HCT116 (cell line): ENCODE measurements around the gene MACROD1. TPM values are rescaled to one million over a fixed set of nuclear protein-coding genes. Genes with fewer than 3 reads are reported as not detected.

Experiments used
- ATAC-seq: fragments of 200-7000 bp; cut with Tn5 transposase; 2 replicates; pipeline ENCODE4 v1.9.1; 2020; ENCODE audit warnings: mild to moderate bottlenecking, moderate library complexity
- BruUV-seq: library from RNA; stranded (reverse); fragments of 400-500 nt; replicated peaks from 2 replicates; lab custom pipeline; 2021; lab: Mats Ljungman, UMichigan
- CTCF ChIA-PET: fragments of 300-600 bp; sonication (Branson Sonifier 250); formaldehyde crosslinking; loops from one replicate; lab custom pipeline; 2021; ENCODE audit warnings: antibody characterized with exemption; lab: Charles Lee
- POLR2A ChIA-PET: fragments of 300-600, 350-600 bp; sonication (Branson Sonifier 250); formaldehyde crosslinking; loops from one replicate; lab custom pipeline; 2021; ENCODE audit warnings: antibody characterized with exemption; lab: Charles Lee
- RAD21 ChIA-PET, 2 experiments: fragments of 300-600 bp; sonication (Branson Sonifier 250); formaldehyde crosslinking; loops; one replicate each; lab custom pipeline; 2023; ENCODE audit warnings: low total read pairs in 2 of 2; ENCODE audit not compliant: uncharacterized antibody in 2 of 2, unreplicated experiment in 2 of 2, low non-redundant PET in 1 of 2; lab: Charles Lee
- DNase-seq: peaks from one replicate; pipeline ENCODE4 v3.0.0-alpha.2; 2010; ENCODE audit warnings: low read depth, low spot score
- H2AFZ ChIP-seq: fragments of 200-600 bp; shearing (Covaris generic), sonication (generic); 2 replicates; pipeline ENCODE4 v1.6.1; 2017; ENCODE audit warnings: low read depth, mixed run types, mixed read lengths, antibody characterized with exemption, low read length; ENCODE audit not compliant: poor library complexity, severe bottlenecking
- H3K27ac ChIP-seq: 2 replicates; pipeline ENCODE4 v1.5.1; 2012; ENCODE audit warnings: low read depth, low read length
- H3K27me3 ChIP-seq: fragments of 200-600 bp; sonication (generic); 2 replicates; pipeline ENCODE4 v1.6.1; 2016; ENCODE audit warnings: mixed run types, low read length, mixed read lengths; ENCODE audit not compliant: insufficient read depth
- H3K36me3 ChIP-seq, 2 experiments: fragments of 200-500 bp in 1 of 2; fragments of 200-600 bp in 1 of 2; sonication (Bioruptor generic) in 1 of 2; sonication (generic) in 1 of 2; 2 replicates each; pipeline versions ENCODE4 v1.5.1 to v1.6.1; 2014 to 2016; ENCODE audit warnings: low read length in 2 of 2, inconsistent platforms in 1 of 2, mixed read lengths in 1 of 2, mixed run types in 1 of 2; ENCODE audit not compliant: insufficient read depth in 2 of 2, control insufficient read depth in 1 of 2
- H3K4me1 ChIP-seq, 2 experiments: fragments of 200-600 bp in 1 of 2; sonication (generic) in 1 of 2; 2 replicates each; pipeline versions ENCODE4 v1.5.1 to v1.6.1; 2012 to 2017; ENCODE audit warnings: low read length in 2 of 2, inconsistent platforms in 1 of 2, mild to moderate bottlenecking in 1 of 2, mixed read lengths in 1 of 2, mixed run types in 1 of 2, moderate library complexity in 1 of 2; ENCODE audit not compliant: insufficient read depth in 2 of 2, control insufficient read depth in 1 of 2
- H3K4me2 ChIP-seq: fragments of 200-600 bp; sonication (generic); 2 replicates; pipeline ENCODE4 v1.6.1; 2017; ENCODE audit warnings: mixed run types, low read length, mixed read lengths
- H3K4me3 ChIP-seq, 2 experiments: fragments of 200-600 bp in 1 of 2; sonication (generic) in 1 of 2; replicated peaks in 1 of 2; 2 replicates each; pipeline ENCODE4 v1.5.1; 2011 to 2016; ENCODE audit warnings: low read length in 2 of 2, control low read depth in 1 of 2, low read depth in 1 of 2, mild to moderate bottlenecking in 1 of 2, mixed read lengths in 1 of 2, mixed run types in 1 of 2
- H3K79me2 ChIP-seq: fragments of 200-600 bp; sonication (generic); 2 replicates; pipeline ENCODE4 v1.6.1; 2017; ENCODE audit warnings: mild to moderate bottlenecking, mixed run types, low read length, moderate library complexity, mixed read lengths; ENCODE audit not compliant: insufficient read depth
- H3K9ac ChIP-seq: fragments of 200-600 bp; sonication (generic); 2 replicates; pipeline ENCODE4 v1.6.1; 2016; ENCODE audit warnings: low read length, mixed read lengths
- H3K9me2 ChIP-seq: fragments of 200-600 bp; sonication (generic), shearing (Covaris generic); 2 replicates; pipeline ENCODE4 v1.6.1; 2017; ENCODE audit warnings: mixed run types, mild to moderate bottlenecking, moderate library complexity; ENCODE audit not compliant: insufficient read depth
- H3K9me3 ChIP-seq, 2 experiments: fragments of 200-500 bp in 1 of 2; fragments of 200-600 bp in 1 of 2; sonication (Bioruptor generic) in 1 of 2; sonication (generic) in 1 of 2; 2 replicates each; pipeline ENCODE4 v1.6.1; 2014 to 2017; ENCODE audit warnings: low read length in 2 of 2, mixed read lengths in 2 of 2, inconsistent platforms in 1 of 2, low read depth in 1 of 2, mild to moderate bottlenecking in 1 of 2, mixed run types in 1 of 2, moderate library complexity in 1 of 2; ENCODE audit not compliant: control insufficient read depth in 1 of 2, insufficient read depth in 1 of 2
- H4K20me1 ChIP-seq: fragments of 200-600 bp; sonication (generic), shearing (Covaris generic); 2 replicates; pipeline ENCODE4 v1.6.1; 2017; ENCODE audit warnings: mixed run types, mild to moderate bottlenecking, moderate library complexity; ENCODE audit not compliant: insufficient read depth
- CTCF ChIP-seq, 3 experiments: fragments of 200-600 bp in 1 of 3; sonication (generic) in 1 of 3; IDR thresholded peaks in 2 of 3; conservative IDR thresholded peaks in 1 of 3; 2 replicates each; pipeline ENCODE4 v1.5.1; 2012 to 2017; ENCODE audit warnings: low read depth in 2 of 3, low read length in 2 of 3, antibody characterized with exemption in 1 of 3, borderline replicate concordance in 1 of 3, control low read depth in 1 of 3, mild to moderate bottlenecking in 1 of 3, mixed read lengths in 1 of 3, mixed run types in 1 of 3, moderate library complexity in 1 of 3; ENCODE audit not compliant: insufficient read depth in 1 of 3
- EGR1 ChIP-seq: IDR thresholded peaks from 2 replicates; pipeline ENCODE4 v1.6.1; 2012; ENCODE audit warnings: low read depth
- ELF1 ChIP-seq: IDR thresholded peaks from 2 replicates; pipeline ENCODE4 v1.6.1; 2012; ENCODE audit warnings: low read depth, borderline replicate concordance
- EZH2 ChIP-seq: fragments of 200-600 bp; sonication (generic); IDR thresholded peaks from 2 replicates; pipeline ENCODE4 v1.6.1; 2017; ENCODE audit warnings: antibody characterized with exemption, mixed run types
- FOSL1 ChIP-seq: IDR thresholded peaks from 2 replicates; pipeline ENCODE4 v1.6.1; 2012; ENCODE audit warnings: low read depth
- SP1 ChIP-seq: IDR thresholded peaks from 2 replicates; pipeline ENCODE4 v1.6.1; 2012; ENCODE audit warnings: low read depth
- YY1 ChIP-seq: IDR thresholded peaks from 2 replicates; pipeline ENCODE4 v1.6.1; 2011; ENCODE audit warnings: low read length, low read depth, moderate library complexity, mild to moderate bottlenecking; ENCODE audit not compliant: insufficient replicate concordance; ENCODE audit errors: extremely low read depth
- ZFX ChIP-seq: fragments of 450-650 bp; IDR thresholded peaks from 2 replicates; pipeline ENCODE4 v1.6.1; 2017
- ZNF274 ChIP-seq: fragments of 200-500 bp; sonication (Bioruptor generic); IDR thresholded peaks from 2 replicates; pipeline ENCODE4 v1.6.1; 2014; ENCODE audit warnings: mild to moderate bottlenecking, low read depth, low read length, inconsistent platforms
- intact Hi-C: fragments of 100-400 bp; cut with micrococcal nuclease; formaldehyde crosslinking; loops from 2 replicates; pipeline ENCODE4 v1.10.0; 2022
- total RNA-seq: library from RNA; stranded (reverse); gene quantifications from one replicate; pipeline ENCODE4 v1.2.1, GENCODE V29; 2021; ENCODE audit not compliant: unreplicated experiment
- TF ChIP-seq, protein P1 (sequence below): IDR thresholded peaks from 2 replicates; pipeline ENCODE4 v1.6.1; 2012

The MACROD1 gene
- total RNA-seq, 1 experiment from 2014 or later = 61.1 TPM

DNA sequence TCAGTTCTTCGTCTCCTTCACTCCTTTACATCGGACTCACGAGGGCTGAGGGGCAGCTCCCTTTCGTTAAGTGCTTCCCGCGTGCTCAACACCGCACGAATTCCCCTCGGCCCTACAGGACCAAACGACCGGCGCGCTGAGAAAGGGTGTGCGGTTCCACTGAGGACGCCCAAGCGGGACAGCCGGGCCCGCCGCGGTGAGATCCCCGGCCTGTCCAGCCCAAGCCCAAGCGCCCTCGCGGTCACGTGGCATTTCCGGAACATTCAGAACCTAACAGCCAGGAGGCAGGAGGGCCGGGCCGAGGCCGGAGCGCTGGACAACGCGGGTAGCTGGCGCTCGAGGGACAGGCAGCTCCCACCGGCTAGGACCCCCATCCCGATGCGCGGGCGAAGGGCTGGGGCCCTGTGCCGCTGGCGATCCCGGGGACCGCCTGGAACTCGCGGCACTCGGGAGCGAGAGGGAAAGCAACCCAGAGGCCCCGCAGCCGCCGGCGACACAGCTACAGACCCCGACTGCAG lies 19.3 kb upstream of the MACROD1 start (continued):
- TF ChIP-seq ZNF274 (no peak), EZH2 (no peak), YY1 (peak; percentile 15)

DNA sequence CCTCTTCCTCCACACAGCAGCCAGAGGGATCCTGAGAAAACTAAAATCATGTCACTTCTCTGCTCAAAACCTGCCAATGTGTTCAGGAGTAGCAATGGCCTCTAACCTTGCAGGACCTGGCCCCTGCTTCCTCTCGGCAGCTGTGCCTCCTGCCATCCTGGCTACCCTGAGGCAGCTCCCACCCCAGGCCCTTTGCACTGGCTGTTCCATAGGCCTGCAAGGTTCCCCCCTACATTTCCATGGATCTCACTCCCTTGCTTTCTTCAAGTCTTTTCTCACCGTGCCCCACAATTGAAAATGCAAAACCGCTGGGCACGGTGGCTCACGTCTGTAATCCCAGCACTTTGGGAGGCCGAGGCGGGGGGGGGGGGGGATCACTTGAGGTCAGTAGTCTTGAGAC lies 18.0 kb upstream of the MACROD1 start:
- peak overlapping the region; percentile 87 for H3K9ac ChIP-seq
- H3K4me3 ChIP-seq = peak overlapping the region; percentile 81 to 88; a peak in 3 of 4 replicates
- H3K9me3 ChIP-seq = no peaks in the 10 kb centered on the region
- POLR2A ChIA-PET = interaction anchor here (0.7 to 1.5 kb wide), 7 partner anchors 9 to 148 kb away, joined by 3 to 10 read pairs (median 4); no protein-coding TSS in a partner anchor
- H3K27ac ChIP-seq = peak overlapping the region; percentile 90
- CTCF ChIA-PET = interaction anchor here (1.0 kb wide), 1 partner anchor 134 kb away, joined by 4 read pairs; the partner anchor contains the start of gene TRMT112
- H3K79me2 ChIP-seq = peaks cover 26% of the 10 kb centered on the region
- peaks cover 3 to 7% of the 10 kb centered on the region in 2 experiments; a peak in 2 of 4 replicates for H3K36me3 ChIP-seq
- H3K27me3 ChIP-seq = no peaks in the 10 kb centered on the region
- H3K4me2 ChIP-seq = peak overlapping the region; percentile 90
- ATAC-seq = no peak
- DNase-seq = no peak
- H2AFZ ChIP-seq = no peak overlapping the region
- BruUV-seq = no TSS peak
- H3K4me1 ChIP-seq = peaks cover 27 to 52% of the 10 kb centered on the region in 2 experiments
- TF ChIP-seq ELF1 (no peak), EGR1 (no peak), ZFX (no peak), FOSL1 (no peak), ZNF274 (no peak), CTCF (IDR thresholded peaks at IDR 0.05 in 2 of 3, conservative IDR thresholded peaks at IDR 0.05 in 1 of 3; ENCODE audit: borderline replicate concordance in 1 of 3, insufficient read depth in 1 of 3, low read depth in 2 of 3, low read length in 2 of 3) (no peak), SP1 (no peak)
- TF ChIP-seq, protein P1, sequence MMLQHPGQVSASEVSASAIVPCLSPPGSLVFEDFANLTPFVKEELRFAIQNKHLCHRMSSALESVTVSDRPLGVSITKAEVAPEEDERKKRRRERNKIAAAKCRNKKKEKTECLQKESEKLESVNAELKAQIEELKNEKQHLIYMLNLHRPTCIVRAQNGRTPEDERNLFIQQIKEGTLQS = no peak
- no peaks in the 10 kb centered on the region for H3K9me2 ChIP-seq
- RAD21 ChIA-PET = interaction anchor here in 1 of 2 experiments (0.7 kb wide), 1 partner anchor 88 kb away, joined by 5 read pairs; no protein-coding TSS in a partner anchor
- peaks cover 4% of the 10 kb centered on the region; the same call in 1 of the 2 replicates for H4K20me1 ChIP-seq
- intact Hi-C loops = no loop called here
